Activated B cell treated with CpG ODN at 0.5 μM for 24 hours (primary cell): ENCODE results near the gene SLC37A1. TPM values are rescaled to one million over a fixed set of nuclear protein-coding genes. Genes with fewer than 3 reads are reported as not detected.
A peak's percentile ranks its signal among the peaks of the same experiment; 100 is the strongest.

Experiments
- ATAC-seq: fragments of 200-7000 bp; cut with Tn5 transposase; one replicate; pipeline ENCODE4 v1.10.0; 2021; ENCODE audit warnings: low read depth, mild to moderate bottlenecking, moderate library complexity
- CTCF ChIA-PET: fragments of 350-600 bp; sonication (Branson Sonifier 250); formaldehyde crosslinking; loops from one replicate; lab custom pipeline; 2021; ENCODE audit warnings: antibody characterized with exemption; lab: Charles Lee
- POLR2A ChIA-PET: fragments of 350-600 bp; sonication (Branson Sonifier 250); formaldehyde crosslinking; loops from one replicate; lab custom pipeline; 2021; ENCODE audit warnings: antibody characterized with exemption; lab: Charles Lee
- DNase-seq: peaks from one replicate; pipeline ENCODE4 v3.0.0; 2022
- H3K27ac Mint-ChIP-seq: one replicate; pipeline ENCODE4 v1.8.0; 2020; ENCODE audit warnings: mixed read lengths
- H3K27me3 Mint-ChIP-seq: one replicate; pipeline ENCODE4 v1.8.0; 2021; ENCODE audit warnings: mixed read lengths
- H3K36me3 Mint-ChIP-seq: one replicate; pipeline ENCODE4 v1.8.0; 2021; ENCODE audit warnings: low read depth, mixed read lengths
- H3K4me1 Mint-ChIP-seq: one replicate; pipeline ENCODE4 v1.8.0; 2021; ENCODE audit warnings: mixed read lengths
- H3K4me3 Mint-ChIP-seq: one replicate; pipeline ENCODE4 v1.8.0; 2020; ENCODE audit warnings: mild to moderate bottlenecking, mixed read lengths
- H3K9me3 Mint-ChIP-seq: one replicate; pipeline ENCODE4 v1.8.0; 2020; ENCODE audit warnings: mixed read lengths
- intact Hi-C: fragments of 100-400 bp; cut with micrococcal nuclease; formaldehyde crosslinking; loops from one replicate; pipeline ENCODE4 v1.15.1; 2024
- total RNA-seq: library from RNA; stranded (reverse); gene quantifications from 2 replicates; pipeline ENCODE4 v1.2.3, GENCODE V29; 2022
- TF ChIP-seq, protein P1 (sequence below): fragments of 200-600 bp; IDR thresholded peaks from one replicate; pipeline ENCODE4 v1.8.0; 2022; ENCODE audit warnings: antibody characterized with exemption, mild to moderate bottlenecking

SLC37A1 gene
- total RNA-seq, 1 donor from 2014 or later, result 47.9 TPM

GRCh38 chr21:42527127-42527488 lies 13.5 kb downstream of the SLC37A1 start:
- Mint-ChIP-seq H3K27me3 (no peaks in the 10 kb centered on the region), H3K27ac (peak overlapping the region; percentile 91), H3K36me3 (peaks cover 72% of the 10 kb centered on the region), H3K4me3 (peak overlapping the region; percentile 81), H3K9me3 (no peaks in the 10 kb centered on the region), H3K4me1 (peaks cover 88% of the 10 kb centered on the region)
- no peak for DNase-seq
- intact Hi-C loops, result loop anchor here (10.0 kb wide), 1 partner anchor 462 kb away; no protein-coding TSS in a partner anchor
- POLR2A ChIA-PET, result interaction anchor here (0.7 to 6.2 kb wide), 9 partner anchors 7 to 518 kb away, joined by 3 to 82 read pairs (median 4); partner anchors contain the start of genes RSPH1 and SLC37A1
- CTCF ChIA-PET, result interaction anchor here (0.5 to 1.1 kb wide), 2 partner anchors 49 to 189 kb away, joined by 3 read pairs; no protein-coding TSS in a partner anchor
- TF ChIP-seq, protein P1, sequence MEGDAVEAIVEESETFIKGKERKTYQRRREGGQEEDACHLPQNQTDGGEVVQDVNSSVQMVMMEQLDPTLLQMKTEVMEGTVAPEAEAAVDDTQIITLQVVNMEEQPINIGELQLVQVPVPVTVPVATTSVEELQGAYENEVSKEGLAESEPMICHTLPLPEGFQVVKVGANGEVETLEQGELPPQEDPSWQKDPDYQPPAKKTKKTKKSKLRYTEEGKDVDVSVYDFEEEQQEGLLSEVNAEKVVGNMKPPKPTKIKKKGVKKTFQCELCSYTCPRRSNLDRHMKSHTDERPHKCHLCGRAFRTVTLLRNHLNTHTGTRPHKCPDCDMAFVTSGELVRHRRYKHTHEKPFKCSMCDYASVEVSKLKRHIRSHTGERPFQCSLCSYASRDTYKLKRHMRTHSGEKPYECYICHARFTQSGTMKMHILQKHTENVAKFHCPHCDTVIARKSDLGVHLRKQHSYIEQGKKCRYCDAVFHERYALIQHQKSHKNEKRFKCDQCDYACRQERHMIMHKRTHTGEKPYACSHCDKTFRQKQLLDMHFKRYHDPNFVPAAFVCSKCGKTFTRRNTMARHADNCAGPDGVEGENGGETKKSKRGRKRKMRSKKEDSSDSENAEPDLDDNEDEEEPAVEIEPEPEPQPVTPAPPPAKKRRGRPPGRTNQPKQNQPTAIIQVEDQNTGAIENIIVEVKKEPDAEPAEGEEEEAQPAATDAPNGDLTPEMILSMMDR, result no peak
- ATAC-seq, result no peak

DNA sequence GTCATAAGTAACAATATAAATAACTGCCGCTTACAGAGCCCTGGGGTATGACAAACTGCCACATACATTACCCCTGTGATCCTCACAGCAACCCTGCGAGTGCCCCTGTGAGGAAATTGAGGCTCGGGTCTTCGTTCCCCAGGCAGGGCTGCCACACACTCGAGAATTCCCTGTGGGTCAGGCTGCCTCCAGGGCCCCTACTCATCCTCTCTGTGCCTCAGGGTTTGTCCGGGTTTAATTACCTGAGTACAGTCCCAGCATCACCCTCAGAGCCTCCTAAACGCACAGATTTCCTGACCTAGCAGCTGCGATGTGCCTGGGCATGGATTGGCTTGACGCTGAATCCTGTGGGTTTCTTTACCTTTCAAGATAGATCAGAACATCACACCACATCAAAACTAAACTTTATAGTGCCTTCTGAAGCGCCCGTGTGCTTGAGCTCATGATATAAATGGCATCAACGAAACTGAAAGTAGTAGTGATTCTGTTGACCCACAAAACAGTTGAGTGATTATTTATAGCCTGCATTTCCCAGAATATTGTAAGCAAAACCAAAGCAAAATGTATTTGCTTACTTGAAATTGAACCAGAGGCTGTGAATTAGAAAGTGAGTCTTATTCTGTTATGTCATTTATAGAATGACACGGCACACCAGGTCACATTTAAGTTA lies 14.0 kb downstream of the SLC37A1 start:
- peak overlapping the region; percentile 91 for H3K27ac Mint-ChIP-seq
- H3K27me3 Mint-ChIP-seq, result no peaks in the 10 kb centered on the region
- TF ChIP-seq, protein P1, result no peak
- H3K9me3 Mint-ChIP-seq, result no peaks in the 10 kb centered on the region
- ATAC-seq (no peak), DNase-seq (no peak)
- H3K4me1 Mint-ChIP-seq, result peaks cover 89% of the 10 kb centered on the region
- intact Hi-C loops, result loop anchor here (10.0 kb wide), 1 partner anchor 463 kb away; no protein-coding TSS in a partner anchor
- H3K36me3 Mint-ChIP-seq, result peaks cover 72% of the 10 kb centered on the region
- H3K4me3 Mint-ChIP-seq, result peak overlapping the region; percentile 81
- ChIA-PET CTCF (interaction anchor here (1.1 to 1.3 kb wide), 2 partner anchors 9 to 190 kb away, joined by 3 to 5 read pairs; no protein-coding TSS in a partner anchor), POLR2A (interaction anchor here (0.7 to 6.2 kb wide), 8 partner anchors 7 to 294 kb away, joined by 3 to 82 read pairs (median 4); partner anchors contain the start of genes RSPH1 and SLC37A1)

DNA sequence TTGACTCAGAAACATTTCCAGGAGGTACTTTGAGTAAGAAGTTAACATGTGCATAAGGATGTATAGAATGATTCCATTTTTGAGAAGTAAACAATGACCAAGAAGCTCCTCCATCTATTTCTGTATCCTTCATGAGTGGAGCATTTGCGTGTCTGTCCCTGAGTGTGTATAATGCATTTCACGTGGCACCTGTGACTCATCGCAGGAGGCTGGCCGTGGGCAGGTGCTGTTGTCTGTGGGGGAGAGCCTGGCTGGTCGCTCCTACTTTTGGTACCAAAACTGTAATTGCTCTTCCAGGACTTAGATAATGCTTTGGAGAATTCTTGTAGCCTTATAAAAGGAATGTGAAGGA lies 16.5 kb downstream of the SLC37A1 start:
- no peaks in the 10 kb centered on the region for H3K27me3 Mint-ChIP-seq
- CTCF ChIA-PET, result no interaction called here

GRCh38 chr21:42531771-42532170 lies 18.1 kb downstream of the SLC37A1 start:
- H3K4me3 Mint-ChIP-seq, result no peak overlapping the region
- ChIA-PET CTCF (interaction anchor here (0.5 kb wide), 1 partner anchor 25 kb away, joined by 3 read pairs; no protein-coding TSS in a partner anchor), POLR2A (interaction anchor here (6.6 kb wide), 1 partner anchor 18 kb away, joined by 91 read pairs; the partner anchor contains the start of gene SLC37A1)
- no peaks in the 10 kb centered on the region for H3K27me3 Mint-ChIP-seq
- ATAC-seq (no peak), DNase-seq (no peak)
- TF ChIP-seq, protein P1, result no peak
- peak overlapping the region; percentile 90 for H3K27ac Mint-ChIP-seq
- intact Hi-C loops, result loop anchor here (10.0 kb wide), 1 partner anchor 527 kb away; no protein-coding TSS in a partner anchor
- no peaks in the 10 kb centered on the region for H3K9me3 Mint-ChIP-seq
- H3K4me1 Mint-ChIP-seq, result peaks cover 90% of the 10 kb centered on the region
- H3K36me3 Mint-ChIP-seq, result peaks cover 52% of the 10 kb centered on the region

More for the DNA sequence above, 16.5 kb downstream of the SLC37A1 start:
- ATAC-seq (no peak), DNase-seq (no peak)
- H3K36me3 Mint-ChIP-seq, result peaks cover 53% of the 10 kb centered on the region
- POLR2A ChIA-PET, result interaction anchor here (0.7 kb wide), 1 partner anchor 286 kb away, joined by 3 read pairs; no protein-coding TSS in a partner anchor
- no peaks in the 10 kb centered on the region for H3K9me3 Mint-ChIP-seq
- intact Hi-C loops, result loop anchor here (10.0 kb wide), 1 partner anchor 525 kb away; no protein-coding TSS in a partner anchor
- H3K4me1 Mint-ChIP-seq, result peaks cover 90% of the 10 kb centered on the region
- no peak overlapping the region for H3K4me3 Mint-ChIP-seq
- H3K27ac Mint-ChIP-seq, result peak overlapping the region; percentile 75
- TF ChIP-seq, protein P1, result no peak
